MM.1S (cell line): ENCODE data around the gene PTPRN2.

Experiments used
- DNase-seq: peaks from one replicate; pipeline ENCODE4 v3.0.0-alpha.2; 2015
- H2AFZ ChIP-seq: fragments of 300-600 bp; sonication (generic); 2 replicates; pipeline ENCODE4 v1.6.0; 2016; ENCODE audit warnings: antibody characterized with exemption, low read length
- H3F3A ChIP-seq: fragments of 300-600 bp; sonication (generic); 2 replicates; pipeline ENCODE4 v1.6.1; 2016; ENCODE audit warnings: mild to moderate bottlenecking, antibody characterized with exemption, low read length, moderate library complexity, mixed read lengths; ENCODE audit not compliant: insufficient read depth
- H3K27ac ChIP-seq: fragments of 300-600 bp; sonication (generic); 2 replicates; pipeline ENCODE4 v1.5.1; 2016; ENCODE audit warnings: mild to moderate bottlenecking, low read length
- H3K27me3 ChIP-seq: fragments of 300-600 bp; sonication (generic); replicated peaks from 2 replicates; pipeline ENCODE4 v1.6.0; 2016; ENCODE audit warnings: low read length; ENCODE audit not compliant: insufficient read depth
- H3K36me3 ChIP-seq: fragments of 300-600 bp; sonication (generic); replicated peaks from 2 replicates; pipeline ENCODE4 v1.6.1; 2016; ENCODE audit warnings: mild to moderate bottlenecking, low read length, mixed read lengths; ENCODE audit not compliant: insufficient read depth
- H3K4me1 ChIP-seq: fragments of 300-600 bp; sonication (generic); 2 replicates; pipeline ENCODE4 v1.6.1; 2016; ENCODE audit warnings: low read length, mixed read lengths
- H3K4me2 ChIP-seq: fragments of 300-600 bp; sonication (generic); 2 replicates; pipeline ENCODE4 v1.6.0; 2016; ENCODE audit warnings: low read depth, low read length
- H3K4me3 ChIP-seq: fragments of 300-600 bp; sonication (generic); 2 replicates; pipeline ENCODE4 v1.5.1; 2016; ENCODE audit warnings: low read length, mixed read lengths
- H3K79me2 ChIP-seq: fragments of 300-600 bp; sonication (generic); 2 replicates; pipeline ENCODE4 v1.6.1; 2016; ENCODE audit warnings: mixed run types, low read length, mixed read lengths
- H3K9ac ChIP-seq: fragments of 300-600 bp; sonication (generic); 2 replicates; pipeline ENCODE4 v1.6.1; 2016; ENCODE audit warnings: low read length, mixed read lengths
- H3K9me2 ChIP-seq: fragments of 300-600 bp; sonication (generic); replicated peaks from 2 replicates; pipeline ENCODE4 v1.6.1; 2016; ENCODE audit warnings: mild to moderate bottlenecking, low read length, mixed read lengths; ENCODE audit not compliant: insufficient read depth
- H3K9me3 ChIP-seq: fragments of 300-600 bp; sonication (generic); replicated peaks from 2 replicates; pipeline ENCODE4 v1.6.1; 2016; ENCODE audit warnings: mild to moderate bottlenecking, low read length, mixed read lengths; ENCODE audit not compliant: insufficient read depth
- H4K20me1 ChIP-seq: fragments of 300-600 bp; sonication (generic); 2 replicates; pipeline ENCODE4 v1.6.1; 2016; ENCODE audit warnings: mild to moderate bottlenecking, low read length, moderate library complexity, mixed read lengths; ENCODE audit not compliant: insufficient read depth
- EZH2 ChIP-seq: fragments of 300-600 bp; sonication (generic); optimal IDR thresholded peaks from 2 replicates; pipeline ENCODE3; 2017; ENCODE audit warnings: low read depth, mild to moderate bottlenecking, antibody characterized with exemption, low read length, mixed read lengths
- EZH2phosphoT487 ChIP-seq: fragments of 300-600 bp; sonication (generic); IDR thresholded peaks from 2 replicates; pipeline ENCODE4 v1.6.1; 2018; ENCODE audit warnings: antibody characterized with exemption, low read length
- TF ChIP-seq, protein P1 (sequence below): fragments of 300-600 bp; sonication (generic); IDR thresholded peaks from 2 replicates; pipeline ENCODE4 v1.5.1; 2016; ENCODE audit warnings: antibody characterized with exemption, low read length, mixed read lengths

Gene PTPRN2

DNA sequence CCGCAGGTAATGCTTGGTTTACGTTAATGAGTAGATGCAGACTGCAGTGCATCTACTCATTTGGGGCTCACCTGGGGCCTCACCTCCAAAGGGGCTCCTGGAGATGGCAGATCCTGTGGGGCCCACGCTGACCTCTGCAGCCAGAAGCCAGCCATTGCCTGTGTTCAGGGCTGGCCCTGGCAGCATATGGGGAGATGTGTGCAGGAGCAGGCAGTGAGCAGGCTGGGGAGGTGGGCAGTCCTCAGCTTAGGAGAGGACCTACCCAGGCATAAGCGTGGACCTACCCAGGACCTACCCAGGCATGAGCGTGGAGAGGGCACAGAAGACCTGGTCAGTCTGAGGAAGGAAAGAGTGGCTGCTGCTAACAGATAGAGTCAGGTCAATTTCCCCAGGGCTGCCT, 178.5 kb downstream of the PTPRN2 start:
- no peaks in the 10 kb centered on the region for H3K36me3 ChIP-seq
- no peaks in the 10 kb centered on the region for H3K9me2 ChIP-seq
- peaks cover 58% of the 10 kb centered on the region for H3K27me3 ChIP-seq
- no peak for DNase-seq
- H2AFZ ChIP-seq = no peak overlapping the region
- no peaks in the 10 kb centered on the region for H3F3A ChIP-seq
- no peak for TF ChIP-seq EZH2phosphoT487
- no peak overlapping the region for H3K4me2 ChIP-seq
- H3K4me3 ChIP-seq = no peak overlapping the region
- H3K9ac ChIP-seq = no peak overlapping the region
- H3K27ac ChIP-seq = no peak overlapping the region
- H3K79me2 ChIP-seq = no peaks in the 10 kb centered on the region
- no peaks in the 10 kb centered on the region for H4K20me1 ChIP-seq
- no peaks in the 10 kb centered on the region for H3K4me1 ChIP-seq
- H3K9me3 ChIP-seq = no peaks in the 10 kb centered on the region

DNA sequence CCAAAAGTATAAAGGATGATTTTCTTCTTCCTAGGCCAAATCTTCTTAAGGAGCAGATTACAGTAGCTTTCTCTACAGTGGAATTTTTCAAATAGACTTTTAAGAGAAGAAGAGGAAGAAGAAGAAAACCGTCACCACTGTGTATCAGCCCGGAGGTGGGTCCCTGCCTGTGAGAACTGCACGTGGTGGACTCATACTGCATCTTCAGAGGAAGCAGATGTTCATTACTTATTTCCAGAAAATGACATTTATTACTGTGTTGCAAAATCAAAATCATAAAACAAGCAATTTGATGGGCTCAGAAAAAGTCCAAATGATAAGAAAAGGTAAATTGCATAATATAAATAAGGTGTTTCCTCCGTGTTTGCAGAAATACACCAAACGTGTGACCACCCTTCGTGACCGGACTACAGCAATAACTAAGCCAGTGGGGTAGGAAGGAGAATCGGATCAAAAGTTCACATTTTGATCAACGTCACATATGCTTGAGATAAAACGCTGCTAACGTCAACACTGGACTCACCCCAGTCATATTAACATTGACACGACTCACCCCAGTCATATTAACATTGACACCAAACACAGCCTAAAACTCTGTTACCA, 179.2 kb downstream of the PTPRN2 start:
- TF ChIP-seq EZH2phosphoT487 = no peak
- TF ChIP-seq, protein P1, sequence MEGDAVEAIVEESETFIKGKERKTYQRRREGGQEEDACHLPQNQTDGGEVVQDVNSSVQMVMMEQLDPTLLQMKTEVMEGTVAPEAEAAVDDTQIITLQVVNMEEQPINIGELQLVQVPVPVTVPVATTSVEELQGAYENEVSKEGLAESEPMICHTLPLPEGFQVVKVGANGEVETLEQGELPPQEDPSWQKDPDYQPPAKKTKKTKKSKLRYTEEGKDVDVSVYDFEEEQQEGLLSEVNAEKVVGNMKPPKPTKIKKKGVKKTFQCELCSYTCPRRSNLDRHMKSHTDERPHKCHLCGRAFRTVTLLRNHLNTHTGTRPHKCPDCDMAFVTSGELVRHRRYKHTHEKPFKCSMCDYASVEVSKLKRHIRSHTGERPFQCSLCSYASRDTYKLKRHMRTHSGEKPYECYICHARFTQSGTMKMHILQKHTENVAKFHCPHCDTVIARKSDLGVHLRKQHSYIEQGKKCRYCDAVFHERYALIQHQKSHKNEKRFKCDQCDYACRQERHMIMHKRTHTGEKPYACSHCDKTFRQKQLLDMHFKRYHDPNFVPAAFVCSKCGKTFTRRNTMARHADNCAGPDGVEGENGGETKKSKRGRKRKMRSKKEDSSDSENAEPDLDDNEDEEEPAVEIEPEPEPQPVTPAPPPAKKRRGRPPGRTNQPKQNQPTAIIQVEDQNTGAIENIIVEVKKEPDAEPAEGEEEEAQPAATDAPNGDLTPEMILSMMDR = no peak
- no peak for TF ChIP-seq EZH2
- no peak overlapping the region for H2AFZ ChIP-seq
- no peaks in the 10 kb centered on the region for H3K9me3 ChIP-seq
- H3K4me3 ChIP-seq = no peak overlapping the region
- no peaks in the 10 kb centered on the region for H3K4me1 ChIP-seq
- no peak overlapping the region for H3K4me2 ChIP-seq
- H3K79me2 ChIP-seq = no peaks in the 10 kb centered on the region
- H3K27me3 ChIP-seq = peaks cover 58% of the 10 kb centered on the region
- no peaks in the 10 kb centered on the region for H3K9me2 ChIP-seq
- H4K20me1 ChIP-seq = no peaks in the 10 kb centered on the region
- no peak for DNase-seq
- no peak overlapping the region for H3K27ac ChIP-seq
- no peaks in the 10 kb centered on the region for H3F3A ChIP-seq
- H3K36me3 ChIP-seq = no peaks in the 10 kb centered on the region
- H3K9ac ChIP-seq = no peak overlapping the region

DNA sequence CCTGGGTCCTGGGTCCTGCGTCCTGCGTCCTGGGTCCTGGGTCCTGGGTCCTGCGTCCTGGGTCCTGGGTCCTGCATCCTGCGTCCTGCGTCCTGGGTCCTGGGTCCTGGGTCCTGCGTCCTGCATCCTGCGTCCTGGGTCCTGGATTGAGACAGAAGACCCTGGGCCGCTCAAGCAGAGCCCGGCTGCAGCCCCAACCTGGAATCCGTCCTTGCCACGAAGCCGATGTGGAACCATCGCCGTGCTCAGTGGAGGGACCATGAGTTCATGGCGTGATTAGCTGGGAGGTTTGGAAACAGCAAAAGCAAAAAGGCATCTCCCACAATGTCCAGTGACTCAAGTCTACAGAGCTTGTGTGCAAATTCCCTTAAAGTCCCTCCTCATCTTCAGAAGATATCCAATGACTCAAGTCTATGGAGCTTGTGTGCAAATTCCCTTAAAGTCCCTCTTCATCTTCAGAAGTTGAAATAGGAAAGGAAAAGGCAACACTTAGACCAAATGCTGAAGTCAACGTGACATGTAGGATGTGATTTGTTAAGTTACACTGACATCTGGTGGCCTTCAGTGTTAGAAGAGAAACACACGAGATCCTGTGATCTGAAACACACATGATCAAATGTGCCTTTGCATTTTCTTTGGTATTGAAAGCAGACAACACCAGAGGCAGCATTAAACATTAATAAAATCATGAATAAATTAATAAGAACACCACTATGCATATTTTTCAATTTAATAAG, 179.9 kb downstream of the PTPRN2 start:
- no peaks in the 10 kb centered on the region for H3K9me3 ChIP-seq
- TF ChIP-seq, protein P1 = peak; percentile 41
- no peak for TF ChIP-seq EZH2phosphoT487
- H3K4me2 ChIP-seq = no peak overlapping the region
- H3F3A ChIP-seq = no peaks in the 10 kb centered on the region
- H3K9ac ChIP-seq = no peak overlapping the region
- no peaks in the 10 kb centered on the region for H3K9me2 ChIP-seq
- H3K27me3 ChIP-seq = peaks cover 62% of the 10 kb centered on the region
- no peak for DNase-seq
- no peaks in the 10 kb centered on the region for H3K79me2 ChIP-seq
- no peaks in the 10 kb centered on the region for H3K4me1 ChIP-seq
- no peak overlapping the region for H3K4me3 ChIP-seq
- H3K36me3 ChIP-seq = no peaks in the 10 kb centered on the region
- no peaks in the 10 kb centered on the region for H4K20me1 ChIP-seq
- no peak overlapping the region for H2AFZ ChIP-seq
- H3K27ac ChIP-seq = no peak overlapping the region

DNA sequence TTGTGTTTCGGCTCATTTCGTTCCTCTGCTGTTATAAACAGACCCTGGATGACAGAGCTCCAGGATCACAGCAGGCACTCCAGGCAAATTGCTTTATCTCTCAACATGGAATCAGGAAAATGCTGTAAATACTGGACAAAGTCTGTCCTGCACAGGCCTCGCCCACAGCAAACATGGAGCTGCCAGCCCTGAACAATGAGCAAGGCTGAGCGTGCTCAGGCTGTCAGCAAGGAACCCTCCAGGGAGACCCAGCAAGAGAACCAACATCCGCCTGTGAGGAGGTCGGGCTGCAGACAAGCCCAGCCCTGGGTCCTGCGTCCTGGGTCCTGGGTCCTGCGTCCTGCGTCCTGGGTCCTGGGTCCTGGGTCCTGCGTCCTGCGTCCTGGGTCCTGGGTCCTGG, 180.8 kb downstream of the PTPRN2 start:
- H4K20me1 ChIP-seq = no peaks in the 10 kb centered on the region
- H3K27ac ChIP-seq = no peak overlapping the region
- no peaks in the 10 kb centered on the region for H3K36me3 ChIP-seq
- TF ChIP-seq EZH2 (no peak), EZH2phosphoT487 (no peak)
- TF ChIP-seq, protein P1 = no peak
- H3K4me1 ChIP-seq = no peaks in the 10 kb centered on the region
- H3K9me3 ChIP-seq = no peaks in the 10 kb centered on the region
- H3K9ac ChIP-seq = no peak overlapping the region
- H3K79me2 ChIP-seq = no peaks in the 10 kb centered on the region
- H3K4me3 ChIP-seq = no peak overlapping the region
- H2AFZ ChIP-seq = no peak overlapping the region
- H3F3A ChIP-seq = no peaks in the 10 kb centered on the region
- H3K27me3 ChIP-seq = peaks cover 69% of the 10 kb centered on the region
- H3K9me2 ChIP-seq = no peaks in the 10 kb centered on the region
- DNase-seq = no peak
- no peak overlapping the region for H3K4me2 ChIP-seq
